ENCODE measurements around the gene DGKD. TPM values are rescaled to one million over a fixed set of nuclear protein-coding genes. Genes with fewer than 3 reads are reported as not detected.

Gene DGKD
- total and polyA plus RNA-seq, 2 donors from 2014 or later: 2.6 to 32.3 TPM

DNA sequence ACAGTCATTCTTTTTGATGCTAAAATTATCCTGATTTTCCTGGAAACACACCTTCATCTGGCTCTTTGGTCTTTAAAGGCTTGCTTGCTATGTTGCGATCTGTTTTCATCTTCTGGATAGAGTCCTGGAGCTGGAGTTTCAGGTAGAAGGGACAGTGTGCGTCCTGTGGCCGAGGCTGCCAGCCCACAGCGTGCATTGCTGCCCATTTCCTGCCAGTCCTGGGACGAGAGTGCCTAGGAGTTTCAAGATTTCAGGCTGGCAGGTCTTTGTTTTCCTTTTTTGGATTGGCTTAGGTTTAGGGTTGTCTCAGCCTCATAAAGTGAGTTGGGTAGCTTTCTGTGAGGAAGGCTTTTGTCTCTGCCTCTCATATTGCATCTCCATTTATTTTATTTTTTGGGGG is 14.5 kb downstream of the DGKD start:
- Histone ChIP-seq H3K9me3 (ENCODE audit: control insufficient read depth in 2 of 3, insufficient read depth in 1 of 3, low read length in 3 of 3) (no peaks in the 10 kb centered on the region), H3K4me3 (ENCODE audit: low read length in 3 of 3) (no peak overlapping the region), H3K9ac (ENCODE audit: low read length in 3 of 3) (no peak overlapping the region), H3K27ac (ENCODE audit: low read depth in 2 of 2, low read length in 2 of 2) (no peak overlapping the region), H3K27me3 (ENCODE audit: control insufficient read depth, insufficient read depth, low read length) (no peaks in the 10 kb centered on the region), H3K4me1 (ENCODE audit: control insufficient read depth in 2 of 3, insufficient read depth in 2 of 3, low read depth in 1 of 3, low read length in 3 of 3) (no peaks in the 10 kb centered on the region), H3K36me3 (ENCODE audit: control insufficient read depth in 2 of 3, insufficient read depth in 3 of 3, low read length in 3 of 3) (no peaks in the 10 kb centered on the region)
- DNase-seq (no peak), FAIRE-seq (no peak)
- TF ChIP-seq, protein P1, sequence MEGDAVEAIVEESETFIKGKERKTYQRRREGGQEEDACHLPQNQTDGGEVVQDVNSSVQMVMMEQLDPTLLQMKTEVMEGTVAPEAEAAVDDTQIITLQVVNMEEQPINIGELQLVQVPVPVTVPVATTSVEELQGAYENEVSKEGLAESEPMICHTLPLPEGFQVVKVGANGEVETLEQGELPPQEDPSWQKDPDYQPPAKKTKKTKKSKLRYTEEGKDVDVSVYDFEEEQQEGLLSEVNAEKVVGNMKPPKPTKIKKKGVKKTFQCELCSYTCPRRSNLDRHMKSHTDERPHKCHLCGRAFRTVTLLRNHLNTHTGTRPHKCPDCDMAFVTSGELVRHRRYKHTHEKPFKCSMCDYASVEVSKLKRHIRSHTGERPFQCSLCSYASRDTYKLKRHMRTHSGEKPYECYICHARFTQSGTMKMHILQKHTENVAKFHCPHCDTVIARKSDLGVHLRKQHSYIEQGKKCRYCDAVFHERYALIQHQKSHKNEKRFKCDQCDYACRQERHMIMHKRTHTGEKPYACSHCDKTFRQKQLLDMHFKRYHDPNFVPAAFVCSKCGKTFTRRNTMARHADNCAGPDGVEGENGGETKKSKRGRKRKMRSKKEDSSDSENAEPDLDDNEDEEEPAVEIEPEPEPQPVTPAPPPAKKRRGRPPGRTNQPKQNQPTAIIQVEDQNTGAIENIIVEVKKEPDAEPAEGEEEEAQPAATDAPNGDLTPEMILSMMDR (IDR thresholded peaks at IDR 0.05; ENCODE audit: borderline replicate concordance, extremely low read depth, insufficient read depth): no peak
- intact Hi-C loops (cut with DNase I): no loop called here

GRCh38 chr2:233369462-233369861 is 15.2 kb downstream of the DGKD start:
- intact Hi-C loops (cut with DNase I): no loop called here
- no peak overlapping the region for H3K9ac ChIP-seq (ENCODE audit: low read length in 3 of 3)
- no peaks in the 10 kb centered on the region for H3K36me3 ChIP-seq (ENCODE audit: control insufficient read depth in 2 of 3, insufficient read depth in 3 of 3, low read length in 3 of 3)
- no peak overlapping the region for H3K27ac ChIP-seq (ENCODE audit: low read depth in 2 of 2, low read length in 2 of 2)
- no peaks in the 10 kb centered on the region for H3K27me3 ChIP-seq (ENCODE audit: control insufficient read depth, insufficient read depth, low read length)
- no peak overlapping the region for H3K4me3 ChIP-seq (ENCODE audit: low read length in 3 of 3)
- TF ChIP-seq, protein P1 (IDR thresholded peaks at IDR 0.05; ENCODE audit: borderline replicate concordance, extremely low read depth, insufficient read depth): no peak
- no peaks in the 10 kb centered on the region for H3K4me1 ChIP-seq (ENCODE audit: control insufficient read depth in 2 of 3, insufficient read depth in 2 of 3, low read depth in 1 of 3, low read length in 3 of 3)
- H3K9me3 ChIP-seq (ENCODE audit: control insufficient read depth in 2 of 3, insufficient read depth in 1 of 3, low read length in 3 of 3): no peaks in the 10 kb centered on the region
- DNase-seq (no peak), FAIRE-seq (no peak)

DNA sequence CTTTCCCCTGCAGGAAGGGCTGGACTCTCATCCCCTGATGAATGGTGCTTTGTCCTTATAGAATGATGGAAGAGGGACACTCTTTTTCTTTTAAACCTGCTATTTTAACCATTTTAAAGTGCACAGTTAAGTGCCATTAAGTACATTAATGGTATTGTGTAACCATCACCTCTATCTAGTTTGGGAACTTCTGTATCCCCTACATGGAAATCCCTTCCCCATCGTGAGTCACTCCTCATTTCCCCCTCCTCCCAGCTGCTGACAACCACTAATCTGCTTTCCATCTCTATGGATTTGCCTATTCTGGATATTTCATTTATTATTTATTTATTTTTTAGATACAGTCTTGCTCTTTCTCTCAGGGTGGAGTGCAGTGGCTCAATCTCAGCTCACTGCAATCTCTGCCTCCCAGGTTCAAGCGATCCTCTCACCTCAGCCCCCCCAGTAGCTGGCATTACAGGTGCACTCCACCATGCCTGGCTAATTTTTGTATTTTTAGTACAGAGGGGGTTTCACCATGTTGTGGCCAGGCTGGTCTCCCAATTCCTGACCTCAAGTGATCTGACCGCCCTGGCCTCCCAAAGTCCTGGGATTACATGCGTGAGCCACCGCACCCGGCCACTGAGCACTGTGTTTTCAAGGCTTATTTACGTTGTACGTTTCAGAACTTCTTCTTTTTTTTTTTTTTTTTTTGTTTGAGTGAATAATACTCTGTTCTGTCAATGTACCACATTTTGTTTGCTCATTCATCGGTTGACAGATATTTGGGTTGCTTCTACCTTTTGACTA is 15.8 kb downstream of the DGKD start:
- H3K36me3 ChIP-seq (ENCODE audit: control insufficient read depth in 2 of 3, insufficient read depth in 3 of 3, low read length in 3 of 3): no peaks in the 10 kb centered on the region
- no peak overlapping the region for H3K4me3 ChIP-seq (ENCODE audit: low read length in 3 of 3)
- H3K9ac ChIP-seq (ENCODE audit: low read length in 3 of 3): no peak overlapping the region
- no peaks in the 10 kb centered on the region for H3K4me1 ChIP-seq (ENCODE audit: control insufficient read depth in 2 of 3, insufficient read depth in 2 of 3, low read depth in 1 of 3, low read length in 3 of 3)
- H3K27me3 ChIP-seq (ENCODE audit: control insufficient read depth, insufficient read depth, low read length): no peaks in the 10 kb centered on the region
- intact Hi-C loops (cut with DNase I): no loop called here
- no peak for DNase-seq
- H3K27ac ChIP-seq (ENCODE audit: low read depth in 2 of 2, low read length in 2 of 2): no peak overlapping the region
- no peaks in the 10 kb centered on the region for H3K9me3 ChIP-seq (ENCODE audit: control insufficient read depth in 2 of 3, insufficient read depth in 1 of 3, low read length in 3 of 3)
- TF ChIP-seq, protein P1 (IDR thresholded peaks at IDR 0.05; ENCODE audit: borderline replicate concordance, extremely low read depth, insufficient read depth): no peak
- FAIRE-seq: no peak

All from kidney (tissue), 14 donors.